ENCODE measurements around the gene FSTL3. TPM values are rescaled to one million over a fixed set of nuclear protein-coding genes. Genes with fewer than 3 reads are reported as not detected.
A peak's percentile ranks its signal among the peaks of the same experiment; 100 is the strongest.

The FSTL3 gene
- total and polyA plus RNA-seq, 2 of the 13 experiments (the other 11 are each of a cell fraction or from before 2014, with no cell fraction given), result 13.5 to 15.6 TPM

- TF ChIP-seq ZNF552 (CRISPR knock-in tag; IDR thresholded peaks at IDR 0.05; ENCODE audit: borderline replicate concordance), result no peak
- no peak for TF ChIP-seq ZNF253 (CRISPR knock-in tag; IDR thresholded peaks at IDR 0.05; ENCODE audit: borderline replicate concordance)
- no peak for TF ChIP-seq ZNF280D (CRISPR knock-in tag; IDR thresholded peaks at IDR 0.05)
- TF ChIP-seq SETDB1 (CRISPR knock-in tag; IDR thresholded peaks at IDR 0.05; ENCODE audit: borderline replicate concordance), result no peak
- TF ChIP-seq SIN3B (IDR thresholded peaks at IDR 0.05; ENCODE audit: low read length), result no peak
- 0 out of 2 replicates have a peak, but pooled peaks have one; percentile 38 for TF ChIP-seq ZNF557 (CRISPR knock-in tag; IDR thresholded peaks at IDR 0.05)
- no peak for TF ChIP-seq SMAD9 (CRISPR knock-in tag; IDR thresholded peaks at IDR 0.05)
- TF ChIP-seq ATF2 (CRISPR knock-in tag; IDR thresholded peaks at IDR 0.05), result no peak
- no peak for TF ChIP-seq BRD4 (CRISPR knock-in tag; IDR thresholded peaks at IDR 0.05)
- no peak for TF ChIP-seq TCF7 (IDR thresholded peaks at IDR 0.05; ENCODE audit: low read depth)
- no peak for TF ChIP-seq ZNF180 (CRISPR knock-in tag; IDR thresholded peaks at IDR 0.05; ENCODE audit: borderline replicate concordance, low read depth)
- TF ChIP-seq ELF3 (CRISPR knock-in tag; IDR thresholded peaks at IDR 0.05), result peak; percentile 73
- TF ChIP-seq ZNF205 (CRISPR knock-in tag; IDR thresholded peaks at IDR 0.05), result no peak
- TF ChIP-seq ZNF329 (CRISPR knock-in tag; IDR thresholded peaks at IDR 0.05; ENCODE audit: low read depth), result peak; percentile 73; the same call in 1 of the 2 replicates
- peak; percentile 40; the same call in 1 of the 2 replicates for TF ChIP-seq GFI1 (CRISPR knock-in tag; IDR thresholded peaks at IDR 0.05; ENCODE audit: borderline replicate concordance)
- TF ChIP-seq THAP8 (CRISPR knock-in tag; IDR thresholded peaks at IDR 0.05; ENCODE audit: borderline replicate concordance), result no peak
- TF ChIP-seq IKZF1 (IDR thresholded peaks at IDR 0.05), result no peak
- TF ChIP-seq PAX8 (CRISPR knock-in tag; IDR thresholded peaks at IDR 0.05; ENCODE audit: borderline replicate concordance), result no peak
- TF ChIP-seq NPAS2 (CRISPR knock-in tag; IDR thresholded peaks at IDR 0.05; ENCODE audit: borderline replicate concordance), result no peak
Observed at GRCh38 chr19:703651-704446, 27.7 kb downstream of the FSTL3 start (continued).

Measured in HepG2 (cell line).